NCI-H1694 treated with DMSO at 0.1 percent for 48 hours (cell line): ENCODE measurements around the gene ZNF496.

ENCODE experiments used
- DNase-seq: peaks from one replicate; lab custom pipeline; 2025; lab: John Stamatoyannopoulos, UW

ZNF496 gene

GRCh38 chr1:247326411-247327130, 5.1 kb downstream of the ZNF496 start:
- DNase-seq: no peak

- DNase-seq: no peak
These were observed 6.7 kb downstream of the ZNF496 start for GRCh38 chr1:247324923-247325322.

GRCh38 chr1:247324204-247324787, 7.4 kb downstream of the ZNF496 start:
- no peak for DNase-seq

- DNase-seq: no peak
These were observed 8.6 kb downstream of the ZNF496 start for GRCh38 chr1:247322849-247323586.

- DNase-seq: no peak
These were observed 9.2 kb downstream of the ZNF496 start for GRCh38 chr1:247322442-247322841.

- DNase-seq: no peak
These were observed 14.0 kb downstream of the ZNF496 start for GRCh38 chr1:247317702-247318101.

GRCh38 chr1:247316590-247317197, 15.0 kb downstream of the ZNF496 start:
- no peak for DNase-seq

GRCh38 chr1:247304031-247304430, 27.6 kb downstream of the ZNF496 start:
- no peak for DNase-seq

GRCh38 chr1:247303216-247303615, 28.5 kb downstream of the ZNF496 start:
- no peak for DNase-seq

GRCh38 chr1:247301176-247301540, 30.5 kb downstream of the ZNF496 start:
- DNase-seq: no peak

GRCh38 chr1:247300491-247301175, 31.0 kb downstream of the ZNF496 start:
- DNase-seq: no peak

- no peak for DNase-seq
These were observed 31.8 kb downstream of the ZNF496 start for GRCh38 chr1:247299723-247300381.

- no peak for DNase-seq
These were observed 33.0 kb downstream of the ZNF496 start for GRCh38 chr1:247298701-247299100.

- DNase-seq: no peak
These were observed 33.6 kb downstream of the ZNF496 start for GRCh38 chr1:247298124-247298481.

- DNase-seq: no peak
These were observed 34.2 kb downstream of the ZNF496 start for GRCh38 chr1:247297263-247298123.

- no peak for DNase-seq
These were observed 35.0 kb downstream of the ZNF496 start for GRCh38 chr1:247296599-247297180.

- DNase-seq: no peak
These were observed 35.9 kb downstream of the ZNF496 start for GRCh38 chr1:247295746-247296145.

- no peak for DNase-seq
These were observed 36.4 kb downstream of the ZNF496 start for GRCh38 chr1:247295274-247295684.

- DNase-seq: no peak
These were observed 37.4 kb downstream of the ZNF496 start for GRCh38 chr1:247294282-247294681.

GRCh38 chr1:247293047-247293446, 38.6 kb downstream of the ZNF496 start:
- no peak for DNase-seq
